ENCODE measurements around the gene CELSR1. TPM values are rescaled to one million over a fixed set of nuclear protein-coding genes. Genes with fewer than 3 reads are reported as not detected.

CELSR1 gene
- total RNA-seq, 1 donor from 2014 or later = 32.9 TPM

DNA sequence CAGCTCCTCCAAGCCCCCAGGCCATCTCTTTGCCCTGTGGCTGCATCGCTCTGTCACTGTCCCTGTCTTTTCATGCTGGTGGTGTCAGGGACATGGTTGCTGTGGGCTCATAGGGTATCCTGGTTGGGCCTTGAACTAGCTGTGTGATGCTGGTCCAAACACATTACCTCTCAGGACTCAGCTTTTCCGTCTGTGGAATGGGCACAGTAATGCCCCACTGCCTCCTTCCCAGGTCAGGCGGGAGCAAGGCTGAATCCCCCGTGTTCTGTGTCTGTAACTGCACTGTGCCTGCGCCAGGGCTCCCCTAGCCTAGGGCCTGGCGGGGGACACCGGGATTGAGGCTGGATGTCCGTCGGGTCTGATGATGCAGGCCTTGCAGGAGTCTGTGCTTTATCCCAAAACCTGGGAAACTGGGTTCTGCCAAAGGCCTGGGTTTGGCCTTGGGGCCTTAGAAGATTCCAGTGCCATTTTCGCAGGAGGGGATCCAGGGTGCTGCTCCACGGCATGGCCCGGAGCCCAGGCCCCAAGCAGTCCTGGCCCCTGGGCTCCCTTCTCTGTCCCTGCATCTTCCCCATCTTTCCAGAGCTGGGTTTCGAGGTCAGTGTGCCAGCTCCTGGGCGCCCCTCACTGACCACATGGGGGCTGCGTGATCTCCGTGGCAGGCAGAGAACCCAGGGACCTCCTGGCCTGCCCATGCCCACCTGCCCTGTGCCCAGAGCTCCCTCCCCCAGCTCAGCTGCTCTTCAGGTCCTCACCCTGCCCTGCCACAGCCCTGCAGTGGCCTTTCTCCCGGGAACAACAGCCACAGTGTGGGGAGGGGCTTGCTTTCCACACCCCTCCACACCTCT lies 32.7 kb upstream of the CELSR1 start:
- H3K9me3 ChIP-seq = no peaks in the 10 kb centered on the region
- no peaks in the 10 kb centered on the region for H3K36me3 ChIP-seq
- intact Hi-C loops (cut with DNase I) = no loop called here
- no peak for DNase-seq (ENCODE audit: extremely low spot score in 2 of 2)
- H3K27ac ChIP-seq = no peak overlapping the region
- TF ChIP-seq, protein P1, sequence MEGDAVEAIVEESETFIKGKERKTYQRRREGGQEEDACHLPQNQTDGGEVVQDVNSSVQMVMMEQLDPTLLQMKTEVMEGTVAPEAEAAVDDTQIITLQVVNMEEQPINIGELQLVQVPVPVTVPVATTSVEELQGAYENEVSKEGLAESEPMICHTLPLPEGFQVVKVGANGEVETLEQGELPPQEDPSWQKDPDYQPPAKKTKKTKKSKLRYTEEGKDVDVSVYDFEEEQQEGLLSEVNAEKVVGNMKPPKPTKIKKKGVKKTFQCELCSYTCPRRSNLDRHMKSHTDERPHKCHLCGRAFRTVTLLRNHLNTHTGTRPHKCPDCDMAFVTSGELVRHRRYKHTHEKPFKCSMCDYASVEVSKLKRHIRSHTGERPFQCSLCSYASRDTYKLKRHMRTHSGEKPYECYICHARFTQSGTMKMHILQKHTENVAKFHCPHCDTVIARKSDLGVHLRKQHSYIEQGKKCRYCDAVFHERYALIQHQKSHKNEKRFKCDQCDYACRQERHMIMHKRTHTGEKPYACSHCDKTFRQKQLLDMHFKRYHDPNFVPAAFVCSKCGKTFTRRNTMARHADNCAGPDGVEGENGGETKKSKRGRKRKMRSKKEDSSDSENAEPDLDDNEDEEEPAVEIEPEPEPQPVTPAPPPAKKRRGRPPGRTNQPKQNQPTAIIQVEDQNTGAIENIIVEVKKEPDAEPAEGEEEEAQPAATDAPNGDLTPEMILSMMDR (IDR thresholded peaks at IDR 0.05) = no peak
- TF ChIP-seq POLR2A (IDR thresholded peaks at IDR 0.05) (no peak), POLR2AphosphoS5 (IDR thresholded peaks at IDR 0.05; ENCODE audit: insufficient read depth in 1 of 2, low read depth in 1 of 2) (no peak)
- no peak overlapping the region for H3K4me3 ChIP-seq
- H3K27me3 ChIP-seq = no peaks in the 10 kb centered on the region
- no peaks in the 10 kb centered on the region for H3K4me1 ChIP-seq

DNA sequence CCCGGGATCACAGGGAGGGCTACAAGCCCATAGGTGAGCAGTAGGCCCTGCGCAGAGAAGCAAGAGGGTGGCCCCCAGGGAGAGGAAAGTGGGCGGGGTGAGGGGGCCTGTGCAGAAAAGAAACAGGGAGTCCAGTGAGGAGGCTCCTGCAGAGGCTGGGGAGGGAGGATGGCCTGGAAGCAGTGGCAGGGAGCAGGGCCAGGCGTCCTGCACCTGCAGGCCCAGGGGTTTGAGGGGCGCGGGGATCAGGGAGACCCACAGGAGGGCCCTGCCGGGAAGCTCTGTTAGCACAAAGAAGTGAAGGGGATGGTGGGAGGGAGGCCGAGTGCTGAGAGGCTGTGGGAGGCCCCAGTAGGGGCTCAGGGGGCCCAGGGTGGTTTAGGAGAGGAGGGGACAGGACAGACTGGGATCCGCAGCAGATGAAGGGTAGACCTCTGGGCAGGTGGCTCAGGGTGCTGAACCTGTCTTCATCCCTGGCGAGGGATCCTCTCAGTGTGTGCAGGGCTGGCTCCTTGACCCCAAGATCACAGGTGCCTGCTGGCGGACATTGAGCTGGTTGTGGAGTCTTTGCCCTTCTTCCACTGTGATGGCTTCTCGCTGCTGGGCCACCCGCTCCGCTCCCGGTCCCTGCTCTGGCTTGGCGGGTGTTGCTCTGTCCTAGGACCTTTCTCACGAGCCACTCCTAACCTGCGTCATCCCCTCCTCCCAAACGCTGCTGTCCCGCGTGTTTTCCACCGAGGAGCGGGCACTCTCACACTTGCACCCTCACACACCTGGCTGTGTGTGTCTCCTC lies 31.8 kb upstream of the CELSR1 start:
- TF ChIP-seq POLR2AphosphoS5 (IDR thresholded peaks at IDR 0.05; ENCODE audit: insufficient read depth in 1 of 2, low read depth in 1 of 2) (no peak), POLR2A (IDR thresholded peaks at IDR 0.05) (no peak)
- TF ChIP-seq, protein P1 (IDR thresholded peaks at IDR 0.05) = no peak
- DNase-seq (ENCODE audit: extremely low spot score in 2 of 2) = no peak
- H3K4me1 ChIP-seq = peaks cover under 1% of the 10 kb centered on the region
- no peak overlapping the region for H3K4me3 ChIP-seq
- intact Hi-C loops (cut with DNase I) = no loop called here
- H3K27ac ChIP-seq = no peak overlapping the region
- no peaks in the 10 kb centered on the region for H3K9me3 ChIP-seq
- no peaks in the 10 kb centered on the region for H3K36me3 ChIP-seq
- no peaks in the 10 kb centered on the region for H3K27me3 ChIP-seq

GRCh38 chr22:46568102-46568809 lies 30.8 kb upstream of the CELSR1 start:
- no peak for DNase-seq (ENCODE audit: extremely low spot score in 2 of 2)
- TF ChIP-seq, protein P1 (IDR thresholded peaks at IDR 0.05) = no peak
- TF ChIP-seq POLR2AphosphoS5 (IDR thresholded peaks at IDR 0.05; ENCODE audit: insufficient read depth in 1 of 2, low read depth in 1 of 2) = no peak
- no peaks in the 10 kb centered on the region for H3K36me3 ChIP-seq
- no peaks in the 10 kb centered on the region for H3K27me3 ChIP-seq
- no peak overlapping the region for H3K4me3 ChIP-seq
- no peak overlapping the region for H3K27ac ChIP-seq
- no peaks in the 10 kb centered on the region for H3K9me3 ChIP-seq
- intact Hi-C loops (cut with DNase I) = no loop called here
- peaks cover 10% of the 10 kb centered on the region for H3K4me1 ChIP-seq

DNA sequence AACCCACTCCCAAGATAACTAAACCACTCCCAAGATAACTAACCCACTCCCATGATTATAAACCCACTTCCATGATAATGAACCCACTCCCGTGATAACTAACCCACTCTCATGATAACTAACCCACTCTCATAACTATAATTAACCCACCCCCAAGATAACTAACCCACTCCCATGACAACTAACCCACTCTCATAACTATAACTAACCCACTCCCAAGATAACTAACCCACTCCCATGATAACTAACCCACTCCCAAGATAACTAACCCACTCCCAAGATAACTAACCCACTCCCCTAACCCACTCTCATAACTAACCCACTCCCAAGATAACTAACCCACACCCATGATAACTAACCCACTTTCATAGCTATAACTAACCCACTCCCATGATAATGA lies 30.1 kb upstream of the CELSR1 start:
- no peak for TF ChIP-seq POLR2AphosphoS5 (IDR thresholded peaks at IDR 0.05; ENCODE audit: insufficient read depth in 1 of 2, low read depth in 1 of 2)
- TF ChIP-seq POLR2A (IDR thresholded peaks at IDR 0.05) = no peak
- TF ChIP-seq, protein P1 (IDR thresholded peaks at IDR 0.05) = no peak
- Histone ChIP-seq H3K27me3 (no peaks in the 10 kb centered on the region), H3K36me3 (no peaks in the 10 kb centered on the region), H3K4me3 (no peak overlapping the region), H3K27ac (no peak overlapping the region), H3K4me1 (peaks cover 12% of the 10 kb centered on the region), H3K9me3 (no peaks in the 10 kb centered on the region)
- no peak for DNase-seq (ENCODE audit: extremely low spot score in 2 of 2)
- intact Hi-C loops (cut with DNase I) = no loop called here

All from vagina (tissue), 2 donors.